Fibroblast of lung (primary cell): ENCODE data around the gene TMEM120B. TPM values are rescaled to one million over a fixed set of nuclear protein-coding genes. Genes with fewer than 3 reads are reported as not detected.

ENCODE experiments used
- DNase-seq, 2 donors: peaks; one replicate each; pipeline versions ENCODE4 v3.0.0 to v3.0.0-alpha.2; 2010; ENCODE audit warnings: low read depth in 2 of 2
- H2AFZ ChIP-seq: 2 replicates; pipeline ENCODE4 v1.5.1; 2012; ENCODE audit warnings: low read length, control low read depth, inconsistent platforms
- H3K27ac ChIP-seq: 2 replicates; pipeline ENCODE4 v1.5.1; 2011; ENCODE audit warnings: low read length, control low read depth; ENCODE audit not compliant: insufficient read depth
- H3K27me3 ChIP-seq: 2 replicates; pipeline ENCODE4 v1.5.1; 2011; ENCODE audit warnings: mild to moderate bottlenecking, low read length; ENCODE audit not compliant: control insufficient read depth, insufficient read depth
- H3K36me3 ChIP-seq: 2 replicates; pipeline ENCODE4 v1.5.1; 2011; ENCODE audit warnings: low read length; ENCODE audit not compliant: control insufficient read depth, insufficient read depth
- H3K4me1 ChIP-seq: 2 replicates; pipeline ENCODE4 v1.5.1; 2011; ENCODE audit warnings: low read length; ENCODE audit not compliant: control insufficient read depth, insufficient read depth; ENCODE audit errors: extremely low read depth
- H3K4me2 ChIP-seq: 2 replicates; pipeline ENCODE4 v1.5.1; 2011; ENCODE audit warnings: low read length, control low read depth; ENCODE audit not compliant: insufficient read depth; ENCODE audit errors: extremely low read depth
- H3K4me3 ChIP-seq, 4 experiments: fragments of 200-600 bp in 1 of 4; sonication (generic) in 1 of 4; replicated peaks in 1 of 4; 2 replicates each; pipeline ENCODE4 v1.5.1; 2011 to 2016; ENCODE audit warnings: low read length in 4 of 4, low read depth in 3 of 4, mild to moderate bottlenecking in 3 of 4, control low read depth in 2 of 4, inconsistent platforms in 1 of 4, mixed read lengths in 1 of 4; ENCODE audit not compliant: insufficient read depth in 1 of 4; ENCODE audit errors: control extremely low read depth in 1 of 4
- H3K79me2 ChIP-seq: 2 replicates; pipeline ENCODE4 v1.5.1; 2012; ENCODE audit warnings: mild to moderate bottlenecking, low read length, inconsistent platforms; ENCODE audit not compliant: control insufficient read depth, insufficient read depth
- H3K9ac ChIP-seq: 2 replicates; pipeline ENCODE4 v1.5.1; 2011; ENCODE audit warnings: mild to moderate bottlenecking, low read length, control low read depth; ENCODE audit not compliant: insufficient read depth
- H3K9me3 ChIP-seq: 2 replicates; pipeline ENCODE4 v1.5.1; 2012; ENCODE audit warnings: low read depth, low read length; ENCODE audit not compliant: control insufficient read depth, insufficient read depth
- H4K20me1 ChIP-seq: 2 replicates; pipeline ENCODE4 v1.5.1; 2011; ENCODE audit warnings: low read length; ENCODE audit not compliant: control insufficient read depth, insufficient read depth; ENCODE audit errors: extremely low read depth
- CTCF ChIP-seq, 2 donors: IDR thresholded peaks in 1 of 2; conservative IDR thresholded peaks in 1 of 2; 1 replicate in 1 of 2; 2 replicates in 1 of 2; pipeline ENCODE4 v1.5.1; 2011 to 2012; ENCODE audit warnings: low read length in 2 of 2, control low read depth in 1 of 2, inconsistent platforms in 1 of 2, low read depth in 1 of 2, mild to moderate bottlenecking in 1 of 2
- EZH2 ChIP-seq: IDR thresholded peaks from 2 replicates; pipeline ENCODE4 v1.5.1; 2012; ENCODE audit warnings: low read length, control low read depth, mild to moderate bottlenecking; ENCODE audit errors: missing control alignments
- polyA plus RNA-seq, 2 donors: library from polyadenylated mRNA; depleted of rRNA in 1 of 2; stranded (reverse) in 1 of 2; unstranded in 1 of 2; fragments of >200 nt; gene quantifications; 2 replicates each; pipeline ENCODE4 v1.2.1, GENCODE V29; 2011 to 2012; ENCODE audit warnings: missing spikeins in 1 of 2
- total RNA-seq: library from RNA; depleted of rRNA; stranded (reverse); fragments of >200 nt; gene quantifications from 2 replicates; pipeline ENCODE4 v1.2.1, GENCODE V29; 2014

Gene TMEM120B
- total and polyA plus RNA-seq, 2 donors (not counting 1 experiment from before 2014, with no cell fraction given), result 8.6 TPM

- Histone ChIP-seq H3K36me3 (peaks cover 32% of the 10 kb centered on the region), H3K79me2 (peaks cover 88% of the 10 kb centered on the region), H3K4me3 (no peak overlapping the region), H3K9me3 (no peaks in the 10 kb centered on the region), H3K4me2 (no peak overlapping the region), H3K4me1 (peaks cover 14% of the 10 kb centered on the region), H2AFZ (no peak overlapping the region), H3K27ac (no peak overlapping the region), H3K27me3 (no peaks in the 10 kb centered on the region), H4K20me1 (no peaks in the 10 kb centered on the region), H3K9ac (no peak overlapping the region)
- no peak for DNase-seq
- TF ChIP-seq EZH2 (no peak), CTCF (conservative IDR thresholded peaks at IDR 0.05 in 1 of 2, IDR thresholded peaks at IDR 0.05 in 1 of 2; ENCODE audit: low read depth in 1 of 2, low read length in 2 of 2) (no peak)
These were observed 96.1 kb downstream of the TMEM120B start for GRCh38 chr12:121808623-121809022.

GRCh38 chr12:121809712-121810116 is 97.2 kb downstream of the TMEM120B start:
- Histone ChIP-seq H3K79me2 (peaks cover 93% of the 10 kb centered on the region), H4K20me1 (no peaks in the 10 kb centered on the region), H3K27ac (no peak overlapping the region), H3K4me3 (no peak overlapping the region), H3K9ac (no peak overlapping the region), H3K9me3 (no peaks in the 10 kb centered on the region), H3K4me1 (peaks cover 14% of the 10 kb centered on the region), H2AFZ (no peak overlapping the region), H3K36me3 (peaks cover 36% of the 10 kb centered on the region), H3K4me2 (no peak overlapping the region), H3K27me3 (no peaks in the 10 kb centered on the region)
- TF ChIP-seq CTCF (conservative IDR thresholded peaks at IDR 0.05 in 1 of 2, IDR thresholded peaks at IDR 0.05 in 1 of 2; ENCODE audit: low read depth in 1 of 2, low read length in 2 of 2), result no peak
- no peak for TF ChIP-seq EZH2
- no peak for DNase-seq

- no peaks in the 10 kb centered on the region for H4K20me1 ChIP-seq
- TF ChIP-seq EZH2 (no peak), CTCF (conservative IDR thresholded peaks at IDR 0.05 in 1 of 2, IDR thresholded peaks at IDR 0.05 in 1 of 2; ENCODE audit: low read depth in 1 of 2, low read length in 2 of 2) (no peak)
- H3K4me2 ChIP-seq, result peak overlapping the region; percentile 100
- peaks cover 91% of the 10 kb centered on the region for H3K79me2 ChIP-seq
- H2AFZ ChIP-seq, result no peak overlapping the region
- H3K4me1 ChIP-seq, result peaks cover 14% of the 10 kb centered on the region
- DNase-seq, result no peak
- H3K9me3 ChIP-seq, result no peaks in the 10 kb centered on the region
- peak overlapping the region in 2 of 4 experiments; percentile 57 to 63 for H3K4me3 ChIP-seq
- no peaks in the 10 kb centered on the region for H3K27me3 ChIP-seq
- no peak overlapping the region for H3K27ac ChIP-seq
- peaks cover 39% of the 10 kb centered on the region for H3K36me3 ChIP-seq
- H3K9ac ChIP-seq, result no peak overlapping the region
These were observed 97.8 kb downstream of the TMEM120B start for GRCh38 chr12:121810234-121810817.
